ENCODE measurements around the gene COX18.

COX18 gene

GRCh38 chr4:73086095-73086868, 16.8 kb upstream of the COX18 start:
- H3K4me3 ChIP-seq (ENCODE audit: low read length in 2 of 2), result peak overlapping the region in 1 of 2 donors; percentile 26
- no peak overlapping the region for H3K27ac ChIP-seq (ENCODE audit: low read depth in 2 of 2, low read length in 2 of 2)
- H3K9me3 ChIP-seq (ENCODE audit: control insufficient read depth in 2 of 2, low read length in 2 of 2), result no peaks in the 10 kb centered on the region
- no peaks in the 10 kb centered on the region for H3K27me3 ChIP-seq (ENCODE audit: control insufficient read depth in 2 of 2, insufficient read depth in 2 of 2, low read length in 2 of 2)
- H3K36me3 ChIP-seq (ENCODE audit: control insufficient read depth in 2 of 2, insufficient read depth in 2 of 2, low read length in 2 of 2), result peaks cover 27 to 36% of the 10 kb centered on the region in 2 donors
- no peaks in the 10 kb centered on the region for H3K4me1 ChIP-seq (ENCODE audit: control insufficient read depth in 2 of 2, insufficient read depth in 2 of 2, low read length in 2 of 2)
- H3K9ac ChIP-seq (ENCODE audit: low read depth in 1 of 2, low read length in 2 of 2), result no peak overlapping the region

GRCh38 chr4:73080789-73081188, 11.3 kb upstream of the COX18 start:
- Histone ChIP-seq H3K4me1 (ENCODE audit: control insufficient read depth in 2 of 2, insufficient read depth in 2 of 2, low read length in 2 of 2) (no peaks in the 10 kb centered on the region), H3K9me3 (ENCODE audit: control insufficient read depth in 2 of 2, low read length in 2 of 2) (no peaks in the 10 kb centered on the region), H3K4me3 (ENCODE audit: low read length in 2 of 2) (no peak overlapping the region), H3K27ac (ENCODE audit: low read depth in 2 of 2, low read length in 2 of 2) (no peak overlapping the region), H3K9ac (ENCODE audit: low read depth in 1 of 2, low read length in 2 of 2) (no peak overlapping the region), H3K36me3 (ENCODE audit: control insufficient read depth in 2 of 2, insufficient read depth in 2 of 2, low read length in 2 of 2) (peaks cover 38 to 52% of the 10 kb centered on the region in 2 donors), H3K27me3 (ENCODE audit: control insufficient read depth in 2 of 2, insufficient read depth in 2 of 2, low read length in 2 of 2) (no peaks in the 10 kb centered on the region)

GRCh38 chr4:73075832-73076231, 6.3 kb upstream of the COX18 start:
- Histone ChIP-seq H3K4me3 (ENCODE audit: low read length in 2 of 2) (no peak overlapping the region), H3K9me3 (ENCODE audit: control insufficient read depth in 2 of 2, low read length in 2 of 2) (no peaks in the 10 kb centered on the region), H3K36me3 (ENCODE audit: control insufficient read depth in 2 of 2, insufficient read depth in 2 of 2, low read length in 2 of 2) (peaks cover 33 to 34% of the 10 kb centered on the region in 2 donors), H3K27me3 (ENCODE audit: control insufficient read depth in 2 of 2, insufficient read depth in 2 of 2, low read length in 2 of 2) (no peaks in the 10 kb centered on the region), H3K9ac (ENCODE audit: low read depth in 1 of 2, low read length in 2 of 2) (no peak overlapping the region), H3K4me1 (ENCODE audit: control insufficient read depth in 2 of 2, insufficient read depth in 2 of 2, low read length in 2 of 2) (no peaks in the 10 kb centered on the region), H3K27ac (ENCODE audit: low read depth in 2 of 2, low read length in 2 of 2) (no peak overlapping the region)

GRCh38 chr4:73070074-73070390, 516 bp upstream of the COX18 start:
- peaks cover 0 to 1% of the 10 kb centered on the region in 2 donors for H3K36me3 ChIP-seq (ENCODE audit: control insufficient read depth in 2 of 2, insufficient read depth in 2 of 2, low read length in 2 of 2)
- H3K27me3 ChIP-seq (ENCODE audit: control insufficient read depth in 2 of 2, insufficient read depth in 2 of 2, low read length in 2 of 2), result no peaks in the 10 kb centered on the region
- H3K9me3 ChIP-seq (ENCODE audit: control insufficient read depth in 2 of 2, low read length in 2 of 2), result no peaks in the 10 kb centered on the region
- H3K27ac ChIP-seq (ENCODE audit: low read depth in 2 of 2, low read length in 2 of 2), result peak overlapping the region; percentile 95 to 99
- peak overlapping the region; percentile 75 to 95 for H3K9ac ChIP-seq (ENCODE audit: low read depth in 1 of 2, low read length in 2 of 2)
- H3K4me1 ChIP-seq (ENCODE audit: control insufficient read depth in 2 of 2, insufficient read depth in 2 of 2, low read length in 2 of 2), result peaks cover 6 to 11% of the 10 kb centered on the region in 2 donors
- peak overlapping the region; percentile 80 to 94 for H3K4me3 ChIP-seq (ENCODE audit: low read length in 2 of 2)

- peak overlapping the region; percentile 75 to 95 for H3K9ac ChIP-seq (ENCODE audit: low read depth in 1 of 2, low read length in 2 of 2)
- H3K4me3 ChIP-seq (ENCODE audit: low read length in 2 of 2), result peak overlapping the region; percentile 80 to 94
- H3K36me3 ChIP-seq (ENCODE audit: control insufficient read depth in 2 of 2, insufficient read depth in 2 of 2, low read length in 2 of 2), result peaks cover 1 to 4% of the 10 kb centered on the region in 2 donors
- no peaks in the 10 kb centered on the region for H3K9me3 ChIP-seq (ENCODE audit: control insufficient read depth in 2 of 2, low read length in 2 of 2)
- H3K4me1 ChIP-seq (ENCODE audit: control insufficient read depth in 2 of 2, insufficient read depth in 2 of 2, low read length in 2 of 2), result peaks cover 6 to 11% of the 10 kb centered on the region in 2 donors
- no peaks in the 10 kb centered on the region for H3K27me3 ChIP-seq (ENCODE audit: control insufficient read depth in 2 of 2, insufficient read depth in 2 of 2, low read length in 2 of 2)
- H3K27ac ChIP-seq (ENCODE audit: low read depth in 2 of 2, low read length in 2 of 2), result peak overlapping the region; percentile 95 to 99
Measured at GRCh38 chr4:73068491-73069337, 802 bp downstream of the COX18 start.

- Histone ChIP-seq H3K36me3 (ENCODE audit: control insufficient read depth in 2 of 2, insufficient read depth in 2 of 2, low read length in 2 of 2) (peaks cover 2 to 7% of the 10 kb centered on the region in 2 donors), H3K9me3 (ENCODE audit: control insufficient read depth in 2 of 2, low read length in 2 of 2) (no peaks in the 10 kb centered on the region), H3K27ac (ENCODE audit: low read depth in 2 of 2, low read length in 2 of 2) (peak overlapping the region; percentile 95 to 99), H3K27me3 (ENCODE audit: control insufficient read depth in 2 of 2, insufficient read depth in 2 of 2, low read length in 2 of 2) (no peaks in the 10 kb centered on the region), H3K4me1 (ENCODE audit: control insufficient read depth in 2 of 2, insufficient read depth in 2 of 2, low read length in 2 of 2) (peaks cover 6 to 11% of the 10 kb centered on the region in 2 donors), H3K4me3 (ENCODE audit: low read length in 2 of 2) (peak overlapping the region; percentile 80 to 94), H3K9ac (ENCODE audit: low read depth in 1 of 2, low read length in 2 of 2) (peak overlapping the region; percentile 75 to 95)
Measured at GRCh38 chr4:73067971-73068394, 1.5 kb downstream of the COX18 start.

- H3K9me3 ChIP-seq (ENCODE audit: control insufficient read depth in 2 of 2, low read length in 2 of 2), result no peaks in the 10 kb centered on the region
- no peak overlapping the region for H3K4me3 ChIP-seq (ENCODE audit: low read length in 2 of 2)
- peaks cover 6 to 11% of the 10 kb centered on the region in 2 donors for H3K4me1 ChIP-seq (ENCODE audit: control insufficient read depth in 2 of 2, insufficient read depth in 2 of 2, low read length in 2 of 2)
- H3K27ac ChIP-seq (ENCODE audit: low read depth in 2 of 2, low read length in 2 of 2), result no peak overlapping the region
- H3K9ac ChIP-seq (ENCODE audit: low read depth in 1 of 2, low read length in 2 of 2), result no peak overlapping the region
- H3K36me3 ChIP-seq (ENCODE audit: control insufficient read depth in 2 of 2, insufficient read depth in 2 of 2, low read length in 2 of 2), result peaks cover 4 to 11% of the 10 kb centered on the region in 2 donors
- H3K27me3 ChIP-seq (ENCODE audit: control insufficient read depth in 2 of 2, insufficient read depth in 2 of 2, low read length in 2 of 2), result no peaks in the 10 kb centered on the region
Measured at GRCh38 chr4:73066928-73067327, 2.6 kb downstream of the COX18 start.

GRCh38 chr4:73066445-73066844, 3.1 kb downstream of the COX18 start:
- Histone ChIP-seq H3K27me3 (ENCODE audit: control insufficient read depth in 2 of 2, insufficient read depth in 2 of 2, low read length in 2 of 2) (no peaks in the 10 kb centered on the region), H3K36me3 (ENCODE audit: control insufficient read depth in 2 of 2, insufficient read depth in 2 of 2, low read length in 2 of 2) (peaks cover 6 to 15% of the 10 kb centered on the region in 2 donors), H3K27ac (ENCODE audit: low read depth in 2 of 2, low read length in 2 of 2) (no peak overlapping the region), H3K9me3 (ENCODE audit: control insufficient read depth in 2 of 2, low read length in 2 of 2) (no peaks in the 10 kb centered on the region), H3K9ac (ENCODE audit: low read depth in 1 of 2, low read length in 2 of 2) (no peak overlapping the region), H3K4me1 (ENCODE audit: control insufficient read depth in 2 of 2, insufficient read depth in 2 of 2, low read length in 2 of 2) (peaks cover 6 to 11% of the 10 kb centered on the region in 2 donors), H3K4me3 (ENCODE audit: low read length in 2 of 2) (no peak overlapping the region)

- no peaks in the 10 kb centered on the region for H3K9me3 ChIP-seq (ENCODE audit: control insufficient read depth in 2 of 2, low read length in 2 of 2)
- H3K36me3 ChIP-seq (ENCODE audit: control insufficient read depth in 2 of 2, insufficient read depth in 2 of 2, low read length in 2 of 2), result peaks cover 15 to 23% of the 10 kb centered on the region in 2 donors
- no peak overlapping the region for H3K27ac ChIP-seq (ENCODE audit: low read depth in 2 of 2, low read length in 2 of 2)
- H3K4me3 ChIP-seq (ENCODE audit: low read length in 2 of 2), result no peak overlapping the region
- peaks cover 6% of the 10 kb centered on the region in 2 donors for H3K4me1 ChIP-seq (ENCODE audit: control insufficient read depth in 2 of 2, insufficient read depth in 2 of 2, low read length in 2 of 2)
- H3K9ac ChIP-seq (ENCODE audit: low read depth in 1 of 2, low read length in 2 of 2), result no peak overlapping the region
- H3K27me3 ChIP-seq (ENCODE audit: control insufficient read depth in 2 of 2, insufficient read depth in 2 of 2, low read length in 2 of 2), result no peaks in the 10 kb centered on the region
Measured at GRCh38 chr4:73064536-73064935, 5.0 kb downstream of the COX18 start.

GRCh38 chr4:73055241-73055897, 14.1 kb downstream of the COX18 start:
- Histone ChIP-seq H3K36me3 (ENCODE audit: control insufficient read depth in 2 of 2, insufficient read depth in 2 of 2, low read length in 2 of 2) (peaks cover 30 to 49% of the 10 kb centered on the region in 2 donors), H3K9ac (ENCODE audit: low read depth in 1 of 2, low read length in 2 of 2) (no peak overlapping the region), H3K4me1 (ENCODE audit: control insufficient read depth in 2 of 2, insufficient read depth in 2 of 2, low read length in 2 of 2) (no peaks in the 10 kb centered on the region), H3K27ac (ENCODE audit: low read depth in 2 of 2, low read length in 2 of 2) (no peak overlapping the region), H3K4me3 (ENCODE audit: low read length in 2 of 2) (no peak overlapping the region), H3K9me3 (ENCODE audit: control insufficient read depth in 2 of 2, low read length in 2 of 2) (no peaks in the 10 kb centered on the region), H3K27me3 (ENCODE audit: control insufficient read depth in 2 of 2, insufficient read depth in 2 of 2, low read length in 2 of 2) (no peaks in the 10 kb centered on the region)

Data from mucosa of rectum (tissue), 2 donors.